GM04503 (cell line): ENCODE data around the gene LMNA.
"Not testable (repeated sequence)": the region's sequence is repeated elsewhere in the genome, so short reads cannot be mapped to it uniquely, and the experiment has no call there.

Experiments
- DNase-seq: peaks from one replicate; pipeline ENCODE4 v3.0.0-alpha.2; 2012; ENCODE audit warnings: low read depth

Gene LMNA

DNA sequence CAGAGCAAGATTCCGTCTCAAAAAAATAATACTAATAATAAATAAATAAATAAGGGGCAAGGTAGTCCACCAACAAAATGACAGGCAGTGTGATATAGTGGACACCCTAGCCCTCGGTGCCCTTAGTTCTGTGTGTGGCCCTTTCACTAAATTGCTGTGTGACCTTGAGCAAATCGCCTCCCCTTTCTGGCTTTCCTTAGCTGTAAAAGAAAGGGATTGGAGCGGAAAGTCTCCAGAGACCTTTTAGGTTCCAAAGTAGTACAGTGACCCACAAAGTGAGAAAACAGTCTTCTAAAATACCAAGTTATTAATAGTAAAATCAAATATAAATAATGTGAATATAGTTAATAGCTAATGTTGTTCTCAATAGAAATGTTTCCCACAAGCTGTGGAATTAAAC lies 7.6 kb downstream of the LMNA start:
- no peak for DNase-seq

DNA sequence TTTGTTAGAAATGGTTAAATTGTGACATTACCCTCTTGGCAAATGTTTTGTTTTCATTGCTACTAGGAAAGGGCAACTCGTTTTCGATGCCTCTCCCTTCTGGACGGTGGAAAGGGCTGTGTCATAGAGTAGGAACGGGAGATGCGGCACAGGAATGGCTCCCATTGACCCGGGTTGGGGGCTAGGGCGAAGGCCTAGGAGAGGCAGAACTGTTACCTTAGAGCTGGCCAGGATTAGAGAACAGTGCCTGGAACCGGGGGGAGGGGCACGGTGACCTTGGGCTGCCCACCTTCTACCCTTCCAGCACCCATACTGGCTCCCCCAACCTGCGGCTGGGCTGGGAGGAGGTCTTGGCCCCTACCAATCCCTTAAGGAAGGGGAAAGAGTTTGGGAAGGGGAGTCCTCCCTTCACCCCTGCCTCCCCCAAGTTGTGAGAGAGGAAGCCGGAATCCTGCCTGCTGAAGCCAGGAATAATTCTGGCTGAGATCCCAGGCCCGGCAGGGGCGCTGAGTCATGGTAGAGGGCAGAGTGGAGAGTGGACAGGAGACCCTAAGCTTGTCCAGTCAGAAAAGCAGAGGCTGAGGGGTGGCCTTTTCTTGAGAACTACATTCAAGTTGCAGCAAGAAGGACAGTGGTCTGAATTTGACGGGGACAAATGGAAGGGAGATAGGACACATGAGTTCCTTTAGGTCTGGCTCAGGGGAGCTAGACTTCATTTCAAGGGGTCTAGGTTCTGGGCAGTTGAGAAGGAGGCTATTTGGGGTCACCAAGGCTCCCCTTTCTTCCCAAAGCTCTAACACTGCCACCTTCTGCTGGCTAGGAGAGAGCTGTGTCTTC lies 8.2 kb downstream of the LMNA start:
- DNase-seq = no peak

GRCh38 chr1:156123356-156124196 lies 9.1 kb downstream of the LMNA start:
- peak; percentile 94 for DNase-seq

GRCh38 chr1:156124557-156125483 lies 10.3 kb downstream of the LMNA start:
- DNase-seq = no peak

- not testable (repeated sequence) for DNase-seq
These were observed 11.0 kb downstream of the LMNA start for GRCh38 chr1:156125544-156125943.

DNA sequence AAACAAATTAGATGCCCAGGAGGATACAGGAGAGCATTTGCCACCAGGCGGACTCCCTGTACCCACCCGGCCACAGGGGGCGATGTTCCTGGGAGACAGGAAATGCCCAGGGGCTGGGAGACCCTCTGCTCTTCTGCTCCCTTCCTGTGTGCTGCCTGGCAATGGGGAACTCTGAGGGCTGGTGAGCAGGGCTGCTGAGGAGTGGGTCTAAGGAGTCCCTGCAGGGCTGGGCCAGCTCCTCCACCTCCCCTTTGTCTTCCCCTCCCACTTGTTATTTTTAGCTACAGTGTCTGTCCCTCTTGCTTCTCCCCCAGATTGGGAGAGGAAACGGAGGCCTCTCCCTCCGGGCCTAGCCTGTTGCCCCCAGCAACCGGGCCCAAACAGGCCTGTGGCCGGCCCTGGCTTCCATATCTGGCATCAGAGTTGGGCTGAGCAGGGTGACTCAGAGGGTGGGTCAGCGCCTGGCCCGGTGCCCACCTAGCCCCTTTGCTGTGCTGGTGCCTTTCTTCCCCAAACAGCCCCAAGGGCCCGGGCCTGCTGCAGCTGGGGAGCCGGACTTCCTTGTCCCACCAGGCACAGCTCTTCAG lies 11.6 kb downstream of the LMNA start:
- DNase-seq = peak; percentile 91

DNA sequence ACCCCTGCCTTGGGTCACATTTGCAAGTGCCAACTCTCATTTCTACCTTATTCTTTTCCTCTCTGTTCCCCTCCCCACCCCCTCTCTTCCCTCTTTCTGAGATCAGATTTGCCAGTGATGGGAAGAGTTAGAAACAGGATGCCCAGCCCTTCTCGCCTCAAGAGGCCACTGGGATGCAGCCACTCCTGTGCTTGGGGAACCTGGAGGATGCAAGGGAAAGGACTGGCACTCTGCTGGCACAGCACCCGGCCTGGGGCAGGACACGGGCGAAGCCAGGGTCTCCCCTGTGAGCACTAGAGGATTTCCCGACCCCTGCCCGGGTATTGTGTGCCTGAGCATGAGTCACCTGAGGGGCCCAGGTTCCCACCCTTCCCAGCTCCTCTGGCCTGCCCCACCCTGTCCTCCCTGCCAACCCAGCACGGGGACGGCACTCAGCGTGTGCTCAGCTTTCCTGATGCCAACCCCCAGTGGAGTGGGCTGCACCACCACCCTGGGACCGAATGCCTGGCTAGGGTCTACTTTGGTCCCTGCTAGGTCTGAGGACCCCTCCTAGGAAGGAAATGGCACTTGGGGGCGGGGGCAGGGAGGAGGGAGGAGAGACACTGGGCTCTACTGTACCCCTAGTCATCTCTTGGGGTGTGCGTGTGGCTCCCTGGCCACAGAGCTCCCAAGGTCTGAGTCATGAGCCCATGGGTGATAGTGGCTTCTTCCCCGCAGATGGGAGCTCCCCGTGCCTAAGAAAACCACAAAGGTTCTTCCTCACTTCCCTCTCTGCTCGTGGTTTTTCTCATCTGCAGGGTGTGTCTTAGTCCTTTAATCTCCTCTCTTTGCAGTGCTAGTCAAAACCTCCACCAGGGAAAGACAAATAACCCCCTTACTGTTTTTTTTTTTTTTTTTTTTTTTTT lies 12.4 kb downstream of the LMNA start:
- peak; percentile 94 for DNase-seq

GRCh38 chr1:156128308-156128653 lies 13.8 kb downstream of the LMNA start:
- DNase-seq = no peak

DNA sequence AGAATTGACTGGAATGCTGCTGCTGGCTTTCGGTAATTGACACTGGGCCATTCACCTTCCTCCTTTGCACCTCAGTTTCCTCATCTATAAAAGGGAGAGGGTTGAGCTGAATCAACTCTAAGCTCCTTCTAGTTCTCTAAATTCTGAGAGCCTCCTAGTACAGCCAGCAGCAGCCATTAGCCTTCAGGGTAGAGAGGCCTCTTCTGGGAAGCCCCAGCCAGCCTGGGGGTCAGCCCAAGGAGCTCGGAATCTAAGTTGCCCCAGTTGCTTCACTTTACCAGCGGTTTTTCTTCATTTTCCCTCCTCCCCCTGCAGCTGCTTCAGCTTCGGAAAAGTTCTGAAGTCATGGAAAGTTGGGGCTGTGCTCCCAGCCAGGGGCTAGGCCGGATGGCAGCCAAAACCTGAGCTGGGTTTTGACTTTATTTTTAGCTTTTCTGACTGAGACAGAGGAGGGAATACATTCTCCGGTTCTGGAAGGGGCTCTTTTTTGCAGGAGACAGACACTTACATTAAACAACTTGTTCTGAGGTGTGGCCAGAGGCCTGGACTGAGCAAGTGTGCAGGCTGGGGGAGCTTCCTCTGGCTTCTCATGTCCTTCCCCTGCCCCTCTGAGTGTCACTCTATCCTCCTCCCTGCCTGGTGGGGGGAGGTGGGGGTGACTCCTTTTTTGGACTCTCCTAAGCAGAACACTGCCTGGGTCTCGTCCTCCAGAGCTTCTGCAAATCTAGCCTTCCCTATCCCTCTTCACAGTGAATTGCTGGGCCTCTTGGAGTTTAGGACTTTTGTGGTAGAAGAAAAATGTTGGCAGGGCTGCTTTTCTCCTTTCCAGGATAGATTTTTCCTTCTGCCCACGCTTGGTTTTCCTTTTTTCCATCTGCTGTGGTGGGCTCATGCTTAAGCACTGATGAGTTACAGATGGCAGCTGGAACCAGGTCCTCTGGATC lies 14.4 kb downstream of the LMNA start:
- no peak for DNase-seq

- no peak for DNase-seq
These were observed 15.4 kb downstream of the LMNA start for GRCh38 chr1:156129687-156130577.

DNA sequence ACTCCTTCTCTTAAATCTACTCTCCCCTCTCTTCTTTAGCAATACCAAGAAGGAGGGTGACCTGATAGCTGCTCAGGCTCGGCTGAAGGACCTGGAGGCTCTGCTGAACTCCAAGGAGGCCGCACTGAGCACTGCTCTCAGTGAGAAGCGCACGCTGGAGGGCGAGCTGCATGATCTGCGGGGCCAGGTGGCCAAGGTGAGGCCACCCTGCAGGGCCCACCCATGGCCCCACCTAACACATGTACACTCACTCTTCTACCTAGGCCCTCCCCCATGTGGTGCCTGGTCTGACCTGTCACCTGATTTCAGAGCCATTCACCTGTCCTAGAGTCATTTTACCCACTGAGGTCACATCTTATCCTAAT lies 16.0 kb downstream of the LMNA start:
- no peak for DNase-seq

- no peak for DNase-seq
These were observed 20.4 kb downstream of the LMNA start for GRCh38 chr1:156134716-156135435.

DNA sequence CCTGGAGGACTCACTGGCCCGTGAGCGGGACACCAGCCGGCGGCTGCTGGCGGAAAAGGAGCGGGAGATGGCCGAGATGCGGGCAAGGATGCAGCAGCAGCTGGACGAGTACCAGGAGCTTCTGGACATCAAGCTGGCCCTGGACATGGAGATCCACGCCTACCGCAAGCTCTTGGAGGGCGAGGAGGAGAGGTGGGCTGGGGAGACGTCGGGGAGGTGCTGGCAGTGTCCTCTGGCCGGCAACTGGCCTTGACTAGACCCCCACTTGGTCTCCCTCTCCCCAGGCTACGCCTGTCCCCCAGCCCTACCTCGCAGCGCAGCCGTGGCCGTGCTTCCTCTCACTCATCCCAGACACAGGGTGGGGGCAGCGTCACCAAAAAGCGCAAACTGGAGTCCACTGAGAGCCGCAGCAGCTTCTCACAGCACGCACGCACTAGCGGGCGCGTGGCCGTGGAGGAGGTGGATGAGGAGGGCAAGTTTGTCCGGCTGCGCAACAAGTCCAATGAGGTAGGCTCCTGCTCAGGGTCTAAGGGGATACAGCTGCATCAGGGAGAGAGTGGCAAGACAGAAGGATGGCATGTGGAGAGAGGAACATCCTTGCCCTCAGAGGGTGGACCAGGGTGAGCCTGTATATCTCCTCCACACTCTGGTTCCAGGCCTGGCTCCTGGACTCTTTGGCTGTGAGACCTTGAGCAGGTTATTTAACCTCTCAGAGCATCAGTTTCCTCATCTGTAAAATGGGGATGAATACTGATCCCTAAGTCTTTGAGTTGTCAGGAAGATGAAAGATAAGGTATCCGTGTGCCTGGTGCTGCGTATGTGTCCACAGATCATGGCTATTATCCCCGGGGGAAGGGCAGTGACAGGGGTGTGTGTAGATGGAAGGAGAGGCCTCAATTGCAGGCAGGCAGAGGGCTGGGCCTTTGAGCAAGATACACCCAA lies 21.7 kb downstream of the LMNA start:
- no peak for DNase-seq

DNA sequence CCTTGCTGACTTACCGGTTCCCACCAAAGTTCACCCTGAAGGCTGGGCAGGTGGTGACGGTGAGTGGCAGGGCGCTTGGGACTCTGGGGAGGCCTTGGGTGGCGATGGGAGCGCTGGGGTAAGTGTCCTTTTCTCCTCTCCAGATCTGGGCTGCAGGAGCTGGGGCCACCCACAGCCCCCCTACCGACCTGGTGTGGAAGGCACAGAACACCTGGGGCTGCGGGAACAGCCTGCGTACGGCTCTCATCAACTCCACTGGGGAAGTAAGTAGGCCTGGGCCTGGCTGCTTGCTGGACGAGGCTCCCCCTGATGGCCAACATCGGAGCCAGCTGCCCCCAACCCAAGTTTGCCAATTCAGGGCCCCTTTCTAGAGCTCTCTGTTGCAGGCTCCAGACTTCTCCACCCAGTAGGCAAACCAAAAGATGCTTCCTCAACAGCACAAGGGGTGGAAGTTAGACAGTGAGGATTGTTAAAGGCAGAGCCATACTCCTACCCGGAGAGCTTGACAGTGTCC lies 22.5 kb downstream of the LMNA start:
- DNase-seq = no peak

DNA sequence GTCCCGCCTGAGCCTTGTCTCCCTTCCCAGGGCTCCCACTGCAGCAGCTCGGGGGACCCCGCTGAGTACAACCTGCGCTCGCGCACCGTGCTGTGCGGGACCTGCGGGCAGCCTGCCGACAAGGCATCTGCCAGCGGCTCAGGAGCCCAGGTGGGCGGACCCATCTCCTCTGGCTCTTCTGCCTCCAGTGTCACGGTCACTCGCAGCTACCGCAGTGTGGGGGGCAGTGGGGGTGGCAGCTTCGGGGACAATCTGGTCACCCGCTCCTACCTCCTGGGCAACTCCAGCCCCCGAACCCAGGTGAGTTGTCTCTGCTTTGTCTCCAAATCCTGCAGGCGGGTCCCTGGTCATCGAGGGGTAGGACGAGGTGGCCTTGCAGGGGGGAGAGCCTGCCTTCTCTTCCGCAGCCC lies 24.0 kb downstream of the LMNA start:
- no peak for DNase-seq

DNA sequence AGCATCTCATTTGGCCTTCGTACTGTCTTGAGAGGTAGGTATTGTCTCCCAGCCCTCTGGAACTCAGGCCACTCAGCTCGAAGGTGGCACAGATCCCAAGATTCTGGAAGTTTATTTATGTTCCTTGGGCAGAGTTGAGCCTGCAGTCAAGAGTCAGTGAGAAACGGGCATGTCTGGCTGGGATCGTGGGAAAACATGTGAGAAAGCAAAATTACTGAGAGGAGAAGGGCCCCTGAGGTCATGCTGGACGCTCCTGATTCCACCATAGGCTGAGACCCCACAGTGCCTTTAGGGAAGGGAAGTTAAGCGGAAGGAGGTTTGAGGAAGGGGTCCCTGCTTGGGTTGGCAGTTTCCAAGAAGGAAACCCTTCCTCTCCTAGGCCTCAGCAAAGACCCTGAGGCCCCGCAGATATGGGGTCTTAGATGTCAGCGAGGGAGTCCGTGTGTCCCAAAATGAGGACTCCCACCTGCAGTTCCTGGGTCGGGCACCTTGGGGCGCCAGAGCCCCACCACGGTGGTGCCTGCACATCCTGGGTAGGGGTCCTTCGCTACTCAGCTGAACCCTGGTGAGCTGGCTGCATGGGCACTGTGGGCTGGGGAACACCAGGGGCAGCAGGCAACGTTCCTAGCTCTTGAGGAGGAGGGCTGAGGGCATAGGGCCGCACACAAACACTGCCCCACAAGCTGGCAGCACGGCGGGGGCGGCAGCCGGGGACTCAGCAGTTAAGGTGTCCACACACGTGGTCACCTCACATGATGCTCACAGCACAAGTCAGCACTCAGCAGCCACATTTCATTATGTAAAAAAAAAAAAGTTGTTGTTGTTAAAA lies 26.6 kb downstream of the LMNA start:
- DNase-seq = no peak
